Activated naive CD8-positive, alpha-beta T cell treated with anti-CD3 and anti-CD28 coated beads, Interleukin-2, amount 10 ng/mL, durations not matched to agents 7 days and 5 days (primary cell): ENCODE data around the gene EOLA1. TPM values are rescaled to one million over a fixed set of nuclear protein-coding genes. Genes with fewer than 3 reads are reported as not detected.
"Not testable (repeated sequence)": the region's sequence is repeated elsewhere in the genome, so short reads cannot be mapped to it uniquely, and the experiment has no call there.

ENCODE experiments used
- ATAC-seq: fragments of 150-1000 bp; cut with Tn5 transposase; one replicate; pipeline ENCODE4 v1.10.0; 2021; ENCODE audit warnings: low read depth, moderate library complexity
- POLR2A ChIA-PET: fragments of 350-600 bp; sonication (Branson Sonifier 250); formaldehyde crosslinking; loops from one replicate; lab custom pipeline; 2021; ENCODE audit warnings: antibody characterized with exemption; lab: Charles Lee
- DNase-seq: peaks from one replicate; pipeline ENCODE4 v3.0.0; 2021
- H3K27ac Mint-ChIP-seq: one replicate; pipeline ENCODE4 v1.8.0; 2022; ENCODE audit warnings: mild to moderate bottlenecking, mixed read lengths
- H3K27me3 Mint-ChIP-seq: one replicate; pipeline ENCODE4 v1.8.0; 2022; ENCODE audit warnings: mild to moderate bottlenecking, moderate library complexity, mixed read lengths
- H3K36me3 Mint-ChIP-seq: one replicate; pipeline ENCODE4 v1.8.0; 2021; ENCODE audit warnings: mild to moderate bottlenecking, mixed read lengths
- H3K4me1 Mint-ChIP-seq: one replicate; pipeline ENCODE4 v1.8.0; 2021; ENCODE audit warnings: mixed read lengths
- H3K4me3 Mint-ChIP-seq: one replicate; pipeline ENCODE4 v1.8.0; 2022; ENCODE audit warnings: mild to moderate bottlenecking, moderate library complexity, mixed read lengths
- H3K9me3 Mint-ChIP-seq: one replicate; pipeline ENCODE4 v1.8.0; 2021; ENCODE audit warnings: mixed read lengths
- total RNA-seq, 2 experiments: library from RNA; stranded (reverse); gene quantifications; one replicate each; pipeline ENCODE4 v1.2.3, GENCODE V29; 2021

EOLA1 gene
- total RNA-seq, 2 experiments from 2014 or later, result 25.7 to 30.1 TPM

GRCh38 chrX:149567621-149568417 lies 27.0 kb downstream of the EOLA1 start:
- POLR2A ChIA-PET, result no interaction called here

DNA sequence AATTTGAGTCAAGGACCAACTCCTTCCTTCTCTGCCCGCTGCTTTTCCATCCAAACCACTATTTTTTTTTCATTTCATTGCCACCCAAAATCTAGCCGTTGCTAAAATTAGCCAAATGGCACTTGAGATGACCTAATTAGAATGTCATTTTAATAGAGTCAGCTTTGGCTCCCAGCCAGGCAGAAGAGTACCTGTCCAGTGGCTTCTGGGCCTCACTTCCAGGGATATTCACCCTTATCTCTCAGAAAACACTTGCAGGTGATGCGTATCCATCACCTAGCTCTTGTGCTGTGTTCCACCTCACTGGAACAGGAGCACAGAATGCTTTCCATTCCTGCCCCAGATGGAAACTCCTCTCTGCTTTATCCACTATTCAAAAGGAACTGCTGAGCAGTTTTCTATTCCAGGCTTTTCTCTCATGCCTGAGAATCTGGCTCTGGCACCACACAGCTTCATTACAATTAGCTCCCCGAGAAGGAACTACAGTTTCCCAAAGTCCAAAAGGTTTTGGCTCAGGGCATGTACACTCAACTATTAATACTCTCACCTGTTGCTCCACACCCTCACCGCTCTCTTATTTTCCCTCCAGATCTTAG lies 28.0 kb downstream of the EOLA1 start:
- ATAC-seq (no peak), DNase-seq (no peak)
- no peak overlapping the region for H3K4me3 Mint-ChIP-seq
- H3K27me3 Mint-ChIP-seq, result no peaks in the 10 kb centered on the region
- POLR2A ChIA-PET, result no interaction called here
- H3K4me1 Mint-ChIP-seq, result peaks cover 3% of the 10 kb centered on the region
- no peaks in the 10 kb centered on the region for H3K9me3 Mint-ChIP-seq
- no peak overlapping the region for H3K27ac Mint-ChIP-seq
- H3K36me3 Mint-ChIP-seq, result no peaks in the 10 kb centered on the region

More at GRCh38 chrX:149567621-149568417, 27.0 kb downstream of the EOLA1 start:
- no peaks in the 10 kb centered on the region for H3K9me3 Mint-ChIP-seq
- no peak overlapping the region for H3K27ac Mint-ChIP-seq
- peaks cover 3% of the 10 kb centered on the region for H3K4me1 Mint-ChIP-seq
- ATAC-seq, result no peak
- no peak for DNase-seq
- H3K36me3 Mint-ChIP-seq, result no peaks in the 10 kb centered on the region
- no peak overlapping the region for H3K4me3 Mint-ChIP-seq
- peaks cover 5% of the 10 kb centered on the region for H3K27me3 Mint-ChIP-seq

DNA sequence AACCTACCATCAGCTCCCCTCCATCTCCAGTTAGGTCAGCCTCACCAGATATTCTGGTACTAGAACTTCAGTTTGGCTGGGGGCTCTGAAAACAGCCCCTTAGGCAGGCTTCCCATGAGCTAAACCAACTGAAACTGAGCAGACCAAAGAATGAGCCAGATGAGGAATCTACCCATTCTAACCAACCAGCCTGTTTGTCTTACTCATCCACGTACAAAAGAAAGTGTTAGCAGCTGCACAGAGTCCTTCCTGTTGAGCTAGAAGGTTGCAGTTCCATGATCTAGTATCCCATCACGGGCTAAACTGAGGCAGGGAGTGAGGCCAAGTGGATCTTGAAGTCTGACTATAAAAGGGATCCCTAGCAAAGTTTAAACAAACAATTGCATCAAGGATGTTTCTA lies 29.0 kb downstream of the EOLA1 start:
- ATAC-seq (no peak), DNase-seq (no peak)
- no peak overlapping the region for H3K27ac Mint-ChIP-seq

GRCh38 chrX:149570668-149571067 lies 29.9 kb downstream of the EOLA1 start:
- H3K4me1 Mint-ChIP-seq, result peaks cover 3% of the 10 kb centered on the region
- no peak overlapping the region for H3K27ac Mint-ChIP-seq
- no peaks in the 10 kb centered on the region for H3K27me3 Mint-ChIP-seq
- POLR2A ChIA-PET, result no interaction called here
- no peak overlapping the region for H3K4me3 Mint-ChIP-seq
- no peak for ATAC-seq
- no peaks in the 10 kb centered on the region for H3K9me3 Mint-ChIP-seq
- no peak for DNase-seq
- no peaks in the 10 kb centered on the region for H3K36me3 Mint-ChIP-seq

More for the DNA sequence above, 29.0 kb downstream of the EOLA1 start:
- no peaks in the 10 kb centered on the region for H3K27me3 Mint-ChIP-seq
- POLR2A ChIA-PET, result no interaction called here
- peaks cover 3% of the 10 kb centered on the region for H3K4me1 Mint-ChIP-seq
- no peaks in the 10 kb centered on the region for H3K36me3 Mint-ChIP-seq
- H3K4me3 Mint-ChIP-seq, result no peak overlapping the region
- H3K9me3 Mint-ChIP-seq, result no peaks in the 10 kb centered on the region

GRCh38 chrX:149571770-149572169 lies 31.0 kb downstream of the EOLA1 start:
- H3K27me3 Mint-ChIP-seq, result no peaks in the 10 kb centered on the region
- peaks cover 3% of the 10 kb centered on the region for H3K4me1 Mint-ChIP-seq
- no peaks in the 10 kb centered on the region for H3K9me3 Mint-ChIP-seq
- H3K36me3 Mint-ChIP-seq, result no peaks in the 10 kb centered on the region
- POLR2A ChIA-PET, result interaction anchor here (0.6 to 1.5 kb wide), 2 partner anchors 31 to 664 kb away, joined by 4 read pairs; partner anchors contain the start of gene EOLA1
- no peak overlapping the region for H3K27ac Mint-ChIP-seq
- no peak overlapping the region for H3K4me3 Mint-ChIP-seq
- DNase-seq (no peak), ATAC-seq (no peak)

GRCh38 chrX:149572743-149573142 lies 31.9 kb downstream of the EOLA1 start:
- ATAC-seq (no peak), DNase-seq (no peak)
- H3K27me3 Mint-ChIP-seq, result no peaks in the 10 kb centered on the region
- peaks cover 3% of the 10 kb centered on the region for H3K4me1 Mint-ChIP-seq
- no peaks in the 10 kb centered on the region for H3K36me3 Mint-ChIP-seq
- peak overlapping the region; percentile 78 for H3K27ac Mint-ChIP-seq
- POLR2A ChIA-PET, result interaction anchor here (0.6 to 1.5 kb wide), 2 partner anchors 32 to 663 kb away, joined by 4 read pairs; partner anchors contain the start of gene EOLA1
- no peaks in the 10 kb centered on the region for H3K9me3 Mint-ChIP-seq
- peak overlapping the region; percentile 53 for H3K4me3 Mint-ChIP-seq

DNA sequence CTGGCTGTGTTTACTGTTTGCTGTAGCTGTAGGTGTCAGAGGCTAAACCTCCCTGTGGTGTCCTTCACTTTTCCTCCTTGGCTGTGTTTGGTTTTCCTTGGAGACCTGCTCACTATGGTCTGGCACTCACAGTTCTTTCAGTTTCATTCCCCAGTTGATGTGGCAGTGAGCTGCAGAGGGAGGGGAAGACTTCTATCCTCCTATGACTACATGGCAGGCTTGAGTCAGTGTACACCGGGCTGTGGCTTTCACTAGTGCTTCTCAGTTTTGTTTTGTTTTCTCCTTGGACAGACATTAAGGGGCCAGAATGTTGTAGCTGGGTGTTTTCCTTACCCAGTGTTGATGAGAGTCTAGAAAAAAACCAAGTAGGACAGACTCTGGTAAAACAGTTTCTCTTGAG lies 32.6 kb downstream of the EOLA1 start:
- not testable (repeated sequence) for DNase-seq, H3K4me3 Mint-ChIP-seq, H3K9me3 Mint-ChIP-seq, H3K4me1 Mint-ChIP-seq, H3K36me3 Mint-ChIP-seq, H3K27ac Mint-ChIP-seq, H3K27me3 Mint-ChIP-seq
- peak; percentile 98 for ATAC-seq
- POLR2A ChIA-PET, result interaction anchor here (1.5 kb wide), 1 partner anchor 32 kb away, joined by 4 read pairs; the partner anchor contains the start of gene EOLA1

DNA sequence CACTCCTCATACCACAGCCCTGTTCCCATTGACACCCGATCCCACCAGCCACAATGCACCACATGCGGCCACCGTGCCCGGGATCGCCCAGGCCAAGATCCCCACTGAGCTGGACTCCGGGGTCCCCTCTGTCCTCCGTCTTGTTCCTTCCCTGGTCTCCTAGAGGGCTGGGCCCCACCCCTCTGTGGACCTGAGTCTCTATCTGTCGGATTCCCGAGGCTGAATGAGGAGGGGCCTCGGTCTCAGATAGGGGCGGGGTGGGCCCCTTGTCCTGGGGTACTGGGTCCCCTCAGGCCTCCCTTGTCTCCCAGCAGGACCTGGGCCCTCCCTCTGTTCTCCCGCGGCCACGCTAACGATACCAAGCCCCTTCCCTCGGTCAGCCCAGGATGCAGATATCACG lies 44.8 kb downstream of the EOLA1 start:
- H3K27ac Mint-ChIP-seq, ATAC-seq, DNase-seq, H3K27me3 Mint-ChIP-seq, H3K9me3 Mint-ChIP-seq, H3K4me1 Mint-ChIP-seq, H3K36me3 Mint-ChIP-seq, H3K4me3 Mint-ChIP-seq, POLR2A ChIA-PET: not testable (repeated sequence)

- H3K36me3 Mint-ChIP-seq, ATAC-seq, H3K4me3 Mint-ChIP-seq, DNase-seq, POLR2A ChIA-PET, H3K9me3 Mint-ChIP-seq, H3K27ac Mint-ChIP-seq, H3K27me3 Mint-ChIP-seq, H3K4me1 Mint-ChIP-seq: not testable (repeated sequence)
Measured at GRCh38 chrX:149587359-149587758, 46.5 kb downstream of the EOLA1 start, which contains the start of gene MAGEA9B. Gene MAGEA9B (minus strand): TSS chrX:149587459. CDS start chrX:149583179, 4,280 bp downstream.

GRCh38 chrX:149590993-149591392 lies 50.2 kb downstream of the EOLA1 start:
- ATAC-seq, H3K4me3 Mint-ChIP-seq, H3K36me3 Mint-ChIP-seq, H3K9me3 Mint-ChIP-seq, H3K27me3 Mint-ChIP-seq, DNase-seq, POLR2A ChIA-PET, H3K4me1 Mint-ChIP-seq, H3K27ac Mint-ChIP-seq: not testable (repeated sequence)

DNA sequence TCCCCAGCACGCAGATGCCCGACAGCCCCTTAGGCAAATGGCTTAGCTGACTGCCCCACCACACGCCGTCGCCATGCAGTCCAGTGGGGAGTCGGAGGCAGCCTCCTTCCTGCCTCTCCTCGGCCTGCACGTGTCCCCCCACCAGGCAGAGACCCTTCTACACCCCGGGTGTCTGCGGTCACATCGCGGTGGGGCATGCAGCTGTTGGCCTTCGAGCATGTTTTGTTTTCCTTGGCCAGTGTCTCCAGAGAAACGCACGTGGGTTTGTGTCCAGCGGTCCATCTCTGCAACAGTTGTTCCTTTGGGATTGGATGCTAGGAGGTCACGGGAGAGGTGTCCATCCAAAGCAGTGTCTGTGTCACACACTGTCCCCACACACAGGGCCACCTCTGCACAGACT lies 54.4 kb downstream of the EOLA1 start, which contains the start of gene HSFX2:
Gene HSFX2, minus strand, starts transcription at position 101 of the 400 bp plus-strand sequence. CDS start 614 bp downstream, outside the sequence.
- DNase-seq, POLR2A ChIA-PET, H3K4me1 Mint-ChIP-seq, H3K4me3 Mint-ChIP-seq, H3K27ac Mint-ChIP-seq, H3K27me3 Mint-ChIP-seq, ATAC-seq, H3K36me3 Mint-ChIP-seq, H3K9me3 Mint-ChIP-seq: not testable (repeated sequence)

DNA sequence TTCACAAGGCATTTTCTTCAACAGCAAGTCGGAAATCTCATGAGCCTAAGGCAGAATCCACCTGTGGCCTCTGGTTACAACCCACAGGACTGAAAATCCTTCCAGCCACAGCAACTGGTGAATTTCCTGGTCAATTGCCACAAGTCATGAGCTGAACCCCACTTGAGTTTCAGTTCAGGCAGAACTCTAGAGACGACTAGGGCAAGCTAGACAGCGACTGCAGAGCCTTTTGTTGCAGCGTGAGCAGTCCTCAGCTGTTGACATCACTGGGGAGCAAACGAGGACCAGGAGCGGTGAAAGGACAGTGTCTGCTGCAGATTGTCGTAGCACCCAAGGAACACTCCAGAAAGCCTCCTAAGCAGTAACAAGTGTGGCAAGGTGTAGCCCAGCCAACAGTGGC lies 55.1 kb downstream of the EOLA1 start:
- DNase-seq, H3K4me1 Mint-ChIP-seq, POLR2A ChIA-PET, H3K9me3 Mint-ChIP-seq, H3K4me3 Mint-ChIP-seq, H3K27ac Mint-ChIP-seq, H3K36me3 Mint-ChIP-seq, ATAC-seq, H3K27me3 Mint-ChIP-seq: not testable (repeated sequence)
